H1 (cell line): ENCODE measurements around the gene DAZAP1.

Experiments used
- SUZ12 ChIP-seq: fragments of 200-600 bp; sonication (generic); IDR thresholded peaks from 2 replicates; pipeline ENCODE4 v1.6.1; 2012; ENCODE audit warnings: mild to moderate bottlenecking, inconsistent platforms, low read length, moderate library complexity, mixed read lengths
- TF ChIP-seq, protein P1 (sequence below): IDR thresholded peaks from 2 replicates; pipeline ENCODE4 v1.6.1; 2012; ENCODE audit warnings: low read length, inconsistent platforms
- TF ChIP-seq, protein P2 (sequence below): IDR thresholded peaks from 2 replicates; pipeline ENCODE4 v1.6.1; 2012; ENCODE audit warnings: inconsistent platforms

DNA sequence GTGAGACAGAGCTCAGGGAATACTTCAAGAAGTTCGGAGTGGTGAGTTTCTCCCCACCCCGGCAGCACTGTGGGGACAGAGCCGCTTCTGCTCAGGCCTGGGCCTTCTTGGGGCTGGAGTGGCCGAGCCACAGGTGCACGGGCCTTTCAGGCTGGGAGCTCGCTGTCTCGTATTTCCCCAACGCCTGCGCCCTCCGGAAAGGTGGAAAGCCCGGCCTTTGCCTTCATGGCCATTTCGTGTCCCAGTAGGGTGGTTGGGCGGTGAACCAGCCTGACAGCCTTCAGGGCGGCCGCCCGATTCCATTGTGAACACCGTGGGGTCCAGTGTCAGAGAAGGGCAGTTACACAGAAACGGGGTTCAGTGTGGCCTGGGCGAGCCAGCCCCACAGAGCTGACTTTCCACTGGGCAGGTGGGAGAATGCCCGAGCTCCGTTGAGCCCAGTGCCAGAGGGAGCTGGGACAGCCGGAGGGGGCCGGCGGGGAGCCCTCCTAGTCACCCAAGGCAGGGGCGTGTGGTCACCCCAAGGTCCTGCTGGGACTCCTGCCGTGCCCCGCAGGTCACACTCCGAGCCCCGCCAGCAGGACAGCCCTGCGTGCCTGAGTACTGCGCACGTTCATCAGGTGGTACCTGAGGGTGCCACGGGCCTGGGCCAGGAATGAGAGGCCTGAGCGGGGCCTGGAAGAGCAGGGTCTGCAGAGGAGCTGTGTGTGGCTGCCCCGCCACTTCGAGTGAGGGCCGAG is 14.0 kb downstream of the DAZAP1 start:
- TF ChIP-seq, protein P1, sequence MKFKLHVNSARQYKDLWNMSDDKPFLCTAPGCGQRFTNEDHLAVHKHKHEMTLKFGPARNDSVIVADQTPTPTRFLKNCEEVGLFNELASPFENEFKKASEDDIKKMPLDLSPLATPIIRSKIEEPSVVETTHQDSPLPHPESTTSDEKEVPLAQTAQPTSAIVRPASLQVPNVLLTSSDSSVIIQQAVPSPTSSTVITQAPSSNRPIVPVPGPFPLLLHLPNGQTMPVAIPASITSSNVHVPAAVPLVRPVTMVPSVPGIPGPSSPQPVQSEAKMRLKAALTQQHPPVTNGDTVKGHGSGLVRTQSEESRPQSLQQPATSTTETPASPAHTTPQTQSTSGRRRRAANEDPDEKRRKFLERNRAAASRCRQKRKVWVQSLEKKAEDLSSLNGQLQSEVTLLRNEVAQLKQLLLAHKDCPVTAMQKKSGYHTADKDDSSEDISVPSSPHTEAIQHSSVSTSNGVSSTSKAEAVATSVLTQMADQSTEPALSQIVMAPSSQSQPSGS, result no peak
- no peak for TF ChIP-seq SUZ12
- TF ChIP-seq, protein P2, sequence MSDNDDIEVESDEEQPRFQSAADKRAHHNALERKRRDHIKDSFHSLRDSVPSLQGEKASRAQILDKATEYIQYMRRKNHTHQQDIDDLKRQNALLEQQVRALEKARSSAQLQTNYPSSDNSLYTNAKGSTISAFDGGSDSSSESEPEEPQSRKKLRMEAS, result no peak
